ENCODE results near the gene TAX1BP3. TPM values are rescaled to one million over a fixed set of nuclear protein-coding genes. Genes with fewer than 3 reads are reported as not detected.

The TAX1BP3 gene
- total RNA-seq, 2 experiments from 2014 or later, result 22.4 to 23.5 TPM

- ChIA-PET POLR2A (no interaction called here), CTCF (no interaction called here)
Measured at GRCh38 chr17:3665834-3666233, 2.5 kb downstream of the TAX1BP3 start.

GRCh38 chr17:3663102-3664011 is 5.0 kb downstream of the TAX1BP3 start:
- ChIA-PET CTCF (interaction anchor here (0.9 kb wide), 1 partner anchor 20 kb away, joined by 3 read pairs; no protein-coding TSS in a partner anchor), POLR2A (interaction anchor here (1.2 kb wide), 1 partner anchor 22 kb away, joined by 3 read pairs; no protein-coding TSS in a partner anchor)

DNA sequence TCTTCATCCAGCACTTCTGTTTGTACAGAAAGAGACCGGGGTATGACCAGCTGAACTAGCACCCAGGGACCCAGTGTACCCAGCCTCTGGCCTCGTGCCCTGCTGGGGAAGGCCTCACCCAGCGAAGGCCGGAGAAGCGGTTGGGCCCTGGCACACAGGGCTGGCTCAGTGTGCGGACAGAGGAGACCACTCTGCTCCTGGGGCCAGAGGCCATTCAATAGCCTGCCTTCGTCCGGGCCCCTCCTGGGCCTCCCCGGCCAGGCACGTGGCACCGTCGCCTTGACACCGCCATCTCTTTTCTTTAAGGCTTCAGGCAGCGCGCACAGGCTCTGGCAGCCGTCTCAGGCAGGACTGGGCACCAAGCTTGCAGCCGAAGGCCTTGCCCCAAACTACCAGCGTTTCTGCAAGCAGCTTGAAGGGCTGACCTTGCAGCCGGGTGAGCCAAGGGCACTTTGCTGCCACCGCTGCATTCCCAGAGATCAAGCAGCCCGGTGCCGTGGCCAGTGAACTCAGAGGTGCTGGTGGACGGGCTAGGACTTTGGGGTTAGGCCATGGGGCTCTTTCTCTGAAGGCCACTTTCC is 8.0 kb downstream of the TAX1BP3 start:
- POLR2A ChIA-PET, result no interaction called here
- CTCF ChIA-PET, result interaction anchor here (0.9 kb wide), 1 partner anchor 12 kb away, joined by 3 read pairs; no protein-coding TSS in a partner anchor

DNA sequence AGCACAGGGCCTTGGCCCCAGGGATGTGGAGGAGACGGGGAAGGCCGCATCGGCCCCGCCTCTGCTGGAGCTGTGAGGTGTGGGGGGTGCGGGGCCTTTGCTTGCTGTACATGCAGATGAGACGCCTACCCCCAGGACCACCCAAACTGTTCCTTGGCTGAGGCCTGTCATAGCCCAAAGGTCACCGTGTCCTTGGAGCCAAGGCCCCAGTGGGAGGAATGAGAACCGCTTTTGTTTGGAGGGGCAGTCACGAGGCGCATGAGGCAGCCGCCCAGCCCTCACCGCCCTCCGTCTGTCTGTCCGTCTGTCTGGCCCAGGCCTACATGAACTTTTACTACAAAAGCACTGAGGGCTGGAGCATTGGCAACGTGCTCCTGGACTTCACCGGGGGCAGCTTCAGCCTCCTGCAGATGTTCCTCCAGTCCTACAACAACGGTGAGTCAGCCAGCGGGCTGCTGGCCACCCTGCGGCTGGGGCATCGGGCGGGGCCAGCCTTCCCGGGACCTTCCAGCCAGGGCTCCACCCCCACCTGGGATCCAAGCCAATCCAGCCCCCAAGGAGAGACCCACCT is 8.8 kb downstream of the TAX1BP3 start:
- ChIA-PET POLR2A (no interaction called here), CTCF (interaction anchor here (0.6 to 1.1 kb wide), 2 partner anchors 16 to 196 kb away, joined by 3 to 5 read pairs; no protein-coding TSS in a partner anchor)

DNA sequence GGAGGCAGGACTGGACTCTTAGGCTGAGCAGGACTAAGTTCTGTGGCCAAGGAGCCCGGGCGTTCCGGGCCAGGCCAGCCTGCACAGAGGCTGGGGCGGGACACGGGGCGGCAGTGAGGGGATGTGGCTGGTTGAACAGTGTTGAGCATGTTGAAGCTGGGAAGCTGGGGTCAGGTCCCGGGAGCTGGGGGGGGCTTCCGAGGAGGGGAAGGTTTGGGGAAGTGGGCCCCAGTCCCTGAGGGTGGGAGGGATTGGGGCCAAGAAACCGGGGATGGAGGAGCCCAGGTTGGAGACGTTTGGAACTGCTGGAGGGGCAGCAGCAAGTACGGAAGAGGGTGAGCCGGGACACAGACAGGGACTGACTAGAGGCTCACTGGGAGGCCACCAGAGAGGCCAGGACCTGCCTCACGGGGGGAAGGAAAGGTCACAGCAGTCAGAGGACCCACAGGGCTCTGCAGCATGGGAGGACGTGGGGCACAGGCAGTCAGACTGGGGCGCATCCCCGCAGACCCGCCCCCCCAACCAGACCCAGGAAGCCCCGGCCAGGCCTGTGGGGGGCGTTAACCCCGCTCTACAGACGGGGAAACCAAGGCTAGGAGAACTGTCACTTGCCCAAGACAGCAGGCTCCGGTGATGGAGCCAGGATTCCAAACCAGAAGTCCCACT is 9.5 kb downstream of the TAX1BP3 start:
- CTCF ChIA-PET, result interaction anchor here (0.6 to 1.1 kb wide), 2 partner anchors 15 to 196 kb away, joined by 3 to 5 read pairs; no protein-coding TSS in a partner anchor
- POLR2A ChIA-PET, result no interaction called here

- CTCF ChIA-PET, result interaction anchor here (1.1 kb wide), 1 partner anchor 79 kb away, joined by 3 read pairs; no protein-coding TSS in a partner anchor
- POLR2A ChIA-PET, result no interaction called here
Measured at GRCh38 chr17:3657874-3658783, 10.2 kb downstream of the TAX1BP3 start.

DNA sequence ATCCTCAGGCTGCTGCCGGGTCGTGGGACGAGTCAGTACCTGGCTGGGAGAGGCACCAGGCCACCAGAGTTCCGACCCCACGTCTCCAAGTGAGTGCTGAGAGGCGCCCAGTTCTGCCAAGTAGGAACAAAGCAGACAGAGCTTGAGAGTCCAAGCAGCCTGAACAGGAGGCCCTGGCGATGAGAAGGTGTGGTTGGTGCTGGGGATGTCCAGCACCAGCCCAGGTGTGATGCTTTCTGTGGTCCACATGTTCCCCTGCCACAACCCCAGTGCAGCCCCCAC is 10.8 kb downstream of the TAX1BP3 start:
- ChIA-PET POLR2A (no interaction called here), CTCF (interaction anchor here (1.1 kb wide), 1 partner anchor 80 kb away, joined by 3 read pairs; no protein-coding TSS in a partner anchor)

DNA sequence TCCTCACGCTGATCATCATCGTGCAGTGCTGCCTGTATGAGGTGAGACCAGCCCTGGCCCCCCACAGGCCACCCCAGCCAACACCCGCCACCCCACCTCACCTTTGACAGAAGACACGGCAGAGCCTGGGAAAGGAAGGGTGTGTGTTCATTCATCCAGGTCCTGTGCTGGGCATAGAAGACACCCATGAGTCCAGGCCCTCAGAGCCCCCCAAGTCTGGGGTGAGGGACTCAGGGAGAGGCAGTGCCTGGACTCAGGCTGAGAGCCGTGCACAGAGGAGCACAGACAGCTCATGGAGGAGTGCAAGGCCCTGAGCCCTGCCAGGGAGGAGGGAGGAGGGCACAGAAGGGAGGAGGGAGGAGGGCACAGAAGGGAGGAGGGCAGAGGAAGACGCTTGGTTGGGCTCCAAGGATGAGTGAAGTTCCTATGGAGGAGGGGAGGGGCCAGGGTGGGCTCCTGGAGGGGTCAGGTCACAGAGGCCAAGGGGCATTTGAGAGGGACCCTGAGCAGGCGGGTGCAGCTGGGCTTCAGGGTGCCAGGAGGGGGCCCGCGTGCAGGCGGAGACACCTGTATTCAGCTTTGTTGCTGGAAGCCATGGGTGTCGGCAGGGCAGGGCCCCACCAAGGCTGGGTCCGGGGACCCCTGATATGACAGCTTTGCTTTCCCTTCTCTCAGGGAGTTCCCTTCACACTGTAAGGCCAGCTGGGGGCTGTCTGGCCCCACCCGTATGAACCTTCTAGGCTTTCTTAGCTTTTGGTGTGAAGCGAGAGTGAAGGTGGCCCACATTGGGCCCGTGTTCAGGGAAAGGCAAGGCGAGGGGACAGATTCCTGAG is 11.4 kb downstream of the TAX1BP3 start:
- ChIA-PET CTCF (no interaction called here), POLR2A (interaction anchor here (1.0 kb wide), 1 partner anchor 10 kb away, joined by 3 read pairs; no protein-coding TSS in a partner anchor)

GRCh38 chr17:3656353-3656752 is 12.0 kb downstream of the TAX1BP3 start:
- POLR2A ChIA-PET, result interaction anchor here (1.0 kb wide), 1 partner anchor 11 kb away, joined by 3 read pairs; no protein-coding TSS in a partner anchor

GRCh38 chr17:3655766-3656165 is 12.6 kb downstream of the TAX1BP3 start:
- ChIA-PET CTCF (no interaction called here), POLR2A (no interaction called here)

More at GRCh38 chr17:3656353-3656752, 12.0 kb downstream of the TAX1BP3 start:
- CTCF ChIA-PET, result no interaction called here

DNA sequence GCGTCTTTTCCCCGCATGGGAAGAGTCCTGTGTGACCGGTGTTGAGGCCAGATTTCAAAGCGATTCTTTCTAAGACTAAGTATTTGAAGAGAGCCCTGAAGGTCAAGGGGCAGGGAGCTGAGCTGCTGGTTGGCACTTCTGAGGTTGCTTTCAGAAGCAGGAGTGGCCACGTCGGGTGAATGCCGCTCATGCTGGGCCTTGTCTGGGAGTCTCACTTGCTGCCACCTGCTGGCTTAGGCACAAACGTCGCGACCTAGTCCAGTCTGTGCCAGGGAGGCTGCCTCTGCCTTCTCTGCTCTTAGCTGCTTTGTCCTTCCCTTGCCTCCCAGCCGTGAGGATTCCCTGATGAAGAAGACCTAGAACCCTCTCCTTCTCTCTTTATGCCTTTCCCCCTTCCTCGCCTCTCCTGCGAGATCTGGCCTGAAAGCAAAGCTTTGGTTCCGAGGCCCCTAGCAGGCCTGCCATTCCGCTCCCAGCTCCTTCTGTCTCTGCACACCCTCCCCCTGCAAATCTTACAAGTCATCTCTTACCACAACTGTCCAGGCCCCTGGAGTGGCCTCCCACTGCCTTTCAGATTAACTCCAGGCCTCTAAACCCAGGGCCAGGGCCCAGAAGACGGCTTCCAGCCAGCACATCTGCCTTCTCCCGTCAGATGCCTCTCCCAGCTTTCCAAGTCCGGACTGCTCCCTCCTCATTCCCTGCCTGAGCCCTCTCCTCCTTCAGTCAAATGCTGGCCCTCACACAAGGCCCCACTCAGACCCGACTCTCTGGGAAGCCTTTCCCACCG is 20.4 kb downstream of the TAX1BP3 start:
- POLR2A ChIA-PET, result interaction anchor here (0.7 kb wide), 1 partner anchor 19 kb away, joined by 3 read pairs; no protein-coding TSS in a partner anchor
- CTCF ChIA-PET, result interaction anchor here (0.7 kb wide), 1 partner anchor 13 kb away, joined by 3 read pairs; no protein-coding TSS in a partner anchor

- CTCF ChIA-PET, result interaction anchor here (1.2 to 1.3 kb wide), 2 partner anchors 15 to 45 kb away, joined by 3 read pairs; no protein-coding TSS in a partner anchor
- POLR2A ChIA-PET, result interaction anchor here (0.7 kb wide), 1 partner anchor 20 kb away, joined by 3 read pairs; no protein-coding TSS in a partner anchor
Measured at GRCh38 chr17:3647251-3647650, 21.1 kb downstream of the TAX1BP3 start.

GRCh38 chr17:3645310-3645709 is 23.1 kb downstream of the TAX1BP3 start:
- ChIA-PET POLR2A (no interaction called here), CTCF (no interaction called here)

DNA sequence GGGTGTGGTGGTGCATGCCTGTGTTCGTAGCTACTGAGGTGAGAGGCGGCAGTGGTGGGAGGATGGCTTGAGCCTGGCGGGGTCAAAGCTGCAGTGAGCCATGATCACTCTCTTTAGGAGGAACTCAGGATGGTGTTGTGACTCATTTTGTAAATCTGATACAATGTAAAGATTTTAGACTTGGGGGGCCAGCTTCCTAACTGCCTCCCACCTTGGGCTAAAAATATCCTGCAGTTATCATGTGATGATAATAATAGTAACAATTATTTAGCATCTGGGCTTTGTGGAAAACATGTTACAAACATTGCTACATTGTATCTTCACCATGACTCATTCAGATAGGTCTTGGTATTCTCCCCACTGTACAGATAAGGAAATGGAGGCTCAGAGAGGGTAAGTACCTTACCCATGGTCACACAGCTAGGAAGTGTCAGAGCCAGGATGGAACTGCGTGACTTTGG is 24.5 kb downstream of the TAX1BP3 start:
- POLR2A ChIA-PET, result interaction anchor here (0.5 to 0.7 kb wide), 2 partner anchors 9 to 25 kb away, joined by 3 read pairs; partner anchors contain the start of genes EMC6 and TAX1BP3
- CTCF ChIA-PET, result interaction anchor here (1.6 kb wide), 1 partner anchor 15 kb away, joined by 5 read pairs; no protein-coding TSS in a partner anchor

- CTCF ChIA-PET, result no interaction called here
Measured at GRCh38 chr17:3641717-3642486, 26.5 kb downstream of the TAX1BP3 start.

DNA sequence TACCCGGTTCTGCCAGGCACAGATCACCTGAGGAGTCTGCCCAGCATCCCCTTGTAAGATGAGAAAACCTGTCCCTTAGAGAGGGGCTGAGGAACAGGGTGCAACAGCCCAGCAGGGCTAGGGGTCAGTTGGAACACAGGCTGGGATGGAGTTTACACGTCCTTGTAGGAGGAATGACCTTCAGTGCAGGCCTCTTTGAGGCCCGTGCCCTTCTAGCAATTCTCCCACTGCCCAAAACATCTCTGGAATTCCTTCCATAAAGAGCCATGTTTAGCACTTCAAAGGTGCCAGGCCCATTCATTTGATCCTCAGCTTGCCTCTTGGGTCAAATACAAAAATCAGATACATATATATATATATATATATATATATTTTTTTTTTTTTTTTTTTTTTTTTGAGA is 27.4 kb downstream of the TAX1BP3 start:
- POLR2A ChIA-PET, result interaction anchor here (0.9 kb wide), 1 partner anchor 21 kb away, joined by 3 read pairs; no protein-coding TSS in a partner anchor

More at GRCh38 chr17:3641717-3642486, 26.5 kb downstream of the TAX1BP3 start:
- POLR2A ChIA-PET, result interaction anchor here (0.9 kb wide), 1 partner anchor 21 kb away, joined by 3 read pairs; no protein-coding TSS in a partner anchor

More for the DNA sequence above, 27.4 kb downstream of the TAX1BP3 start:
- CTCF ChIA-PET, result no interaction called here
